ENCODE measurements around the gene CXorf58.
"Not testable (repeated sequence)": the region's sequence is repeated elsewhere in the genome, so short reads cannot be mapped to it uniquely, and the experiment has no call there.

The CXorf58 gene

DNA sequence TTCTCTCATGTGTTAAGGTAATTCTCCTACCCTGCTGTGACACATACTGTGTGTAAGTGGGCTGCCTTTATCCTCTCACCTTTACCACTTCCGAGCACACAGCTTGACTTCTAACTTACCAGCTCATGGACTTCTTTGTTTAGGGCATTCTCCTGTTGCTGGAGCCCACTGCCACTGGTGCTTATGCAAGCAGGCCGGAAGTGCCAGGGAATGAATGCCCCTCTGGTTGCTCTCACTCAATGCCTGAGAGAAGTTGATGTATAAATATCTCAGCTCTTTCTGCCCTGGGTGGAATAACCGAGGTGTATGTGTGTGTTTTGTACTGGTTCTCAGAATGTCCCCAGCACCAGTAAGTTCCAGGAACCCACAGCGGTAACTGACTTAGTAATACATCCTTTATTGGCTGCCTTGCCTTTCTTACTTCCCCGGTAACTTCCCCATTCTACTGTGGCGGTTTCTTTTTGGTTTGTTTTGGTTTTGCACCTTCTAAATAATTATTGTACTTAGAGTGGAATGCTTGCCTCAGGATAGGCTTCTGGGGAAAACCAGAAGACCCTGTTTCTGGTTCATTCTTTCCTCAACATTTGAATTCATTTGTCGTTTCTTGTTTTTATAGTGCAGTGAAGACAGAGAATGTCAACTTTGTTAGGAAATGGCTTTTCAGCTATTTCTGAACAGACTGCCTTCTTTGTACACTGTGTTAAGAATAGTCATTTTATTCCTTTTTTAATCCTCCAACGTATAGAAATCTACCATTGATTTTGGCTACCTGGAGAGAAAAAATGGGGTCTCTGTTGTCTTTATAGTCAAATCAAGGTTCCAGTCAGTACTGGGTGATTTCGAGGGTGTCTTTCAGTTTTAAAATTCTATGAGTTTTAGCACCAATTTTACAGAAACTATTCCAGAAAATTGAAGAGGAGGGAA is 45.4 kb downstream of the CXorf58 start:
- DNase-seq (ENCODE audit: low read depth): no peak

DNA sequence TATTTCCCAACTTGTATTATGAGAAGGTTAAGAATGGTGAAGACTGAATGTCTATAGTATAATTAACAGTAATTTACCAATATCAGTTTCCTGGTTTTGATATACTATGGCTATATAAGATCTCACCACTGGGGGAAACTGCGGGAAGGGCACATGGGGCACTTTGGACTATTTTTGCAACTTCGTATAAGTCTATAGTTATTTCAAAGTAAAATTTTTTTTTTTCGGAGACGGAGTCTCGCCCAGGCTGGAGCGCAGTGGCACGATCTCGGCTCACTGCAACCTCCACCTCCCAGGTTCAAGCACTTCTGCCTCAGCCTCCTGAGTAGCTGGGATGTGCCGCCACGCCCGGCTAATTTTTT is 46.1 kb downstream of the CXorf58 start:
- no peak for DNase-seq (ENCODE audit: low read depth)

DNA sequence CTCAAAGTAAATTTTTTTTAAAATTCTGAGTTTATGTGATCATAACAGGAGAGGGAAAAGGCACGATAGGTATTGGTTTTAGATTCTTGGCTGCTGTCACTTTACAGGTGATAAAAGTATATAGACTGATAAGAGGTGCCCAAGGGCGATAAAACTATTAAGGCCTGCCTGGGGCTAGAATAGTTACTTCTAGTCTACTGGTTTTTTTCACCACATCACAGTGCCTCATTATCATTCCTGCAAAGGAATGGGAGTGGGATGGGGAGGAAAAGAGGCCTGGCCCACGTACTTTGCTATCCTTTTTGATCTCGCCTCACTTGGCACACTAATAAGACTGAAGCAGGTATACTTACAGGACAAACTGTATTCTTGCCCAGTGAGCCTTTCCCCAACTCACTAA is 46.6 kb downstream of the CXorf58 start:
- no peak for DNase-seq (ENCODE audit: low read depth)

GRCh38 chrX:23959781-23960180 is 52.0 kb downstream of the CXorf58 start:
- no peak for DNase-seq (ENCODE audit: low read depth)

DNA sequence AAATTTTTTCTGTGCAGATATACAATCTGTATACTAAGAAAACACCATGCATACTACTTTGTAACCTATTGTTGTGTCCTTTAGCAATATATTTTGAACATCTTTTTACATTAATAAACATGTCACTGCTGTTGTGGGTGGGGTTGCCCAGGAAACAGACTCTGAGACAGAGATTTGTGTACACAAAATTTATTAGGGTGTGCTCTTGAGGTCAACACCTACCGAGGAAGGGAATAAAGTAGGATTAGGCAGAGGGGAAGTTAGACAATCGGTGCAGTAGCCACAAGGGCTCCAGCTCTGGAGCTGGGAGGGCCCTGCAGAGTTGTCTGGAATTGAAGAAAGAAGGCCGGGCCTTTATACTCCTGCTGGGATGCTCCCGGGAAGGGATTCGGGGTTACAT is 56.4 kb downstream of the CXorf58 start:
- no peak for DNase-seq (ENCODE audit: low read depth)

GRCh38 chrX:23965630-23966029 is 57.8 kb downstream of the CXorf58 start:
- DNase-seq (ENCODE audit: low read depth): not testable (repeated sequence)

GRCh38 chrX:23978491-23978890 is 70.7 kb downstream of the CXorf58 start:
- DNase-seq (ENCODE audit: low read depth): peak; percentile 1

DNA sequence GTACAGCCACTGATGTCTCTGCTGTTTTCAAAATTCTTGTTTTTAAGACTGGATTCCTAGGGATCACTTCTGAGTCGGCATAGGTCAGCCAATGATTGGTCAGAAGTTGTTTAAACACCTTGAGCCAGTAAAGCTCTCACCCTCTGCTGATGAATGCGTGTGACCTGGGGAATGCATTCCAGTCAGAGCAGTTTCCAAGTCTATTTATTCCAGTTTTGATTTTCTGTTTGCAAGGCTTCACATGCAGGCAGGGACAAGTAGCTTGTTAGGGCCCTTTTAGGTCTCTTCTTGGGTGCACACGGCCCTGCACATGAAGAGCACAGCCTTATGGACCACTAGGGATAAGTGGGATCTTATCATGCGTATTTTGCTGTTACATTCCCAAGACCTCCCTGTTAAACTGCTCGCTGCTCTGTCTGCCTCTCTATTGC is 72.2 kb downstream of the CXorf58 start:
- no peak for DNase-seq (ENCODE audit: low read depth)

DNA sequence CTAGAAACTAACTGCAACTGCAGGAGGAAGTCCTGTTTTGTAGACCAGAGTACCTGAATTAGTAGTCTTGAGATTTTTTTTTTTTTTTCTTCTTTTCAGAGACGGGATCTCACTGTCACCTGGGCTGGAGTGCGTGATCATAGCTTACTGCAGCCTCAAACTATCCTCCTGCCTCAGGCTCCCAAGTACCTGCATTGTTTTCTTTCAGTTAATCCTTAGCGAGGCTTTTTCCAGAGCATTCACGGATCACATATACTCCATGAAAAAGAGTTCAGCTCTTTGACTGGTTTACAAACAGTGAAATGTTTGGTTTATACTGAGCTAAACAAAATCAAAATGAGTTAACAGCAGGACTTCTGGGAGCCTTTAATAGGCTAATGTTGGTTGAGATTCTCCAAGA is 73.4 kb downstream of the CXorf58 start:
- no peak for DNase-seq (ENCODE audit: low read depth)

DNA sequence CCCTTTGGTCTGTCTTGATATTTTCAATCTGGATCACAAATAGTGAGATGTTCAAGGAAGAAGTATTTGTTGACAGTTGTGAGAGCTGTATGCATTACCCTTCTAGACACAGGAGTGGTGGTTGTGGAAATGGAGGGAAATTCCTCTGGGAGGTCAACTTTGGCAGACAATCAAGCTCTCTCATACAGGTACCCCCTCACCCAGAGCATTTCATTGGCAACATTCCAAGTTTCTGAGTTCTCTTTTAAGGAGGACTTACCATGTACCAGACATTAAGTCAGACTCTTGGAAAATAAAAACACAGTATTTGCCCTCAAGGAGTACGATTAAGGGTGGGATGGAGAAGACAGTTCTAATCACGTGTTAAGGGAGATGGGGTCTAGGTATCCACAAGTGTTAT is 73.9 kb downstream of the CXorf58 start:
- DNase-seq (ENCODE audit: low read depth): no peak

DNA sequence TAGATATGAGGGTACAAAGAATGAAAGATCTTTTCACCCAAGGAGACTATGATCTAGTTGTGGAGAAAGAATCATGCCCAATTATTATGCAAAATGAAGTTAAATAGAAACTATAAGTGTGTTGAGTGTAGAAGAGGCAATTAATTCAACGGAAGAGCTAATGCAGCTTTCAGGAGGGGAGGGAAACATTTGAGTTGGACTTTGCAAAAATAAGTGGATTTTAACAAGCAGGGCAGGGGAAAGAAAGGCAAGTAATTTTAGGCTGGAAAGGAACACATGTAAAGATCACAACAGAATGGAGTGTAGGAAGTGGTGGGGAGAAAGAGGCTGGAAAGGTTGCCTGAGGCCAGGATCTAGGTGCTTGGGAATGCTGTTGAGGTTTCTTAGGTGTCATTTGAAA is 75.1 kb downstream of the CXorf58 start:
- DNase-seq (ENCODE audit: low read depth): no peak

Measured in fibroblast of gingiva (primary cell).